NCI-H2227 (cell line): ENCODE data around the gene ANKS1A.

Source experiments
- DNase-seq: peaks from one replicate; lab custom pipeline; 2025; ENCODE audit not compliant: unreplicated experiment; lab: John Stamatoyannopoulos, UW

The ANKS1A gene

GRCh38 chr6:35064757-35065440 lies 175.8 kb downstream of the ANKS1A start:
- DNase-seq = no peak

- no peak for DNase-seq
Observed at GRCh38 chr6:35065441-35065800, 176.4 kb downstream of the ANKS1A start.

- no peak for DNase-seq
Observed at GRCh38 chr6:35065870-35066269, 176.8 kb downstream of the ANKS1A start.

GRCh38 chr6:35067234-35067633 lies 178.2 kb downstream of the ANKS1A start:
- no peak for DNase-seq

- no peak for DNase-seq
Observed at GRCh38 chr6:35068206-35068605, 179.2 kb downstream of the ANKS1A start.

- no peak for DNase-seq
Observed at GRCh38 chr6:35068644-35069043, 179.6 kb downstream of the ANKS1A start.

- DNase-seq = no peak
Observed at GRCh38 chr6:35069262-35069661, 180.2 kb downstream of the ANKS1A start.

GRCh38 chr6:35070111-35070510 lies 181.1 kb downstream of the ANKS1A start:
- DNase-seq = no peak

- no peak for DNase-seq
Observed at GRCh38 chr6:35071347-35071994, 182.4 kb downstream of the ANKS1A start.

GRCh38 chr6:35072051-35072697 lies 183.1 kb downstream of the ANKS1A start:
- DNase-seq = no peak

GRCh38 chr6:35072698-35073055 lies 183.6 kb downstream of the ANKS1A start:
- no peak for DNase-seq

GRCh38 chr6:35073211-35073610 lies 184.2 kb downstream of the ANKS1A start:
- DNase-seq = no peak

- no peak for DNase-seq
Observed at GRCh38 chr6:35073766-35074471, 184.9 kb downstream of the ANKS1A start.

- DNase-seq = no peak
Observed at GRCh38 chr6:35076997-35077712, 188.1 kb downstream of the ANKS1A start.

- no peak for DNase-seq
Observed at GRCh38 chr6:35077713-35078105, 188.7 kb downstream of the ANKS1A start.

GRCh38 chr6:35078226-35078850 lies 189.3 kb downstream of the ANKS1A start:
- DNase-seq = no peak

GRCh38 chr6:35078896-35079295 lies 189.8 kb downstream of the ANKS1A start:
- no peak for DNase-seq

- DNase-seq = no peak
Observed at GRCh38 chr6:35079311-35080000, 190.4 kb downstream of the ANKS1A start.

- DNase-seq = no peak
Observed at GRCh38 chr6:35080016-35080680, 191.1 kb downstream of the ANKS1A start.
